Liver (tissue), 9 donors: ENCODE measurements around the gene CASP9. TPM values are rescaled to one million over a fixed set of nuclear protein-coding genes. Genes with fewer than 3 reads are reported as not detected.

Source experiments
- DNase-seq: peaks from one replicate; pipeline ENCODE4 v3.0.0-alpha.2; 2017; ENCODE audit warnings: low spot score
- H3K27ac ChIP-seq, 2 donors: one replicate each; pipeline ENCODE4 v1.7.0; 2013; ENCODE audit warnings: inconsistent platforms in 2 of 2, low read length in 2 of 2, control low read depth in 1 of 2, low read depth in 1 of 2, mild to moderate bottlenecking in 1 of 2
- H3K27me3 ChIP-seq, 4 donors: one replicate each; pipeline versions ENCODE4 v1.6.1 to v1.7.0; 2013; ENCODE audit warnings: low read length in 3 of 4, inconsistent platforms in 1 of 4, mild to moderate bottlenecking in 1 of 4, moderate library complexity in 1 of 4; ENCODE audit not compliant: control insufficient read depth in 4 of 4, insufficient read depth in 4 of 4
- H3K36me3 ChIP-seq, 4 donors: one replicate each; pipeline versions ENCODE4 v1.6.1 to v1.7.0; 2013; ENCODE audit warnings: low read length in 3 of 4, mild to moderate bottlenecking in 3 of 4, low read depth in 1 of 4, moderate library complexity in 1 of 4; ENCODE audit not compliant: control insufficient read depth in 4 of 4, insufficient read depth in 3 of 4
- H3K4me1 ChIP-seq, 4 donors: one replicate each; pipeline versions ENCODE4 v1.6.1 to v1.7.0; 2013; ENCODE audit warnings: low read length in 3 of 4, mild to moderate bottlenecking in 3 of 4, moderate library complexity in 1 of 4; ENCODE audit not compliant: control insufficient read depth in 4 of 4, insufficient read depth in 4 of 4
- H3K4me3 ChIP-seq, 3 donors: one replicate each; pipeline versions ENCODE4 v1.6.1 to v1.7.0; 2013; ENCODE audit warnings: low read length in 3 of 3, control low read depth in 1 of 3, low read depth in 1 of 3, mild to moderate bottlenecking in 1 of 3
- H3K9ac ChIP-seq, 2 donors: one replicate each; pipeline ENCODE4 v1.7.0; 2013; ENCODE audit warnings: low read length in 2 of 2, mild to moderate bottlenecking in 2 of 2, moderate library complexity in 2 of 2, control low read depth in 1 of 2, low read depth in 1 of 2
- H3K9me3 ChIP-seq, 4 donors: one replicate each; pipeline versions ENCODE4 v1.6.1 to v1.7.0; 2013; ENCODE audit warnings: low read length in 3 of 4; ENCODE audit not compliant: control insufficient read depth in 4 of 4
- CTCF ChIP-seq: fragments of 150-350 bp; IDR thresholded peaks from 2 replicates; pipeline ENCODE4 v1.5.1; 2017; ENCODE audit warnings: improper control_type of control experiment, low read depth, low read length; ENCODE audit not compliant: missing input control
- EGR1 ChIP-seq, 2 donors: IDR thresholded peaks; 2 replicates each; pipeline ENCODE4 v1.6.1; 2016 to 2018; ENCODE audit warnings: antibody characterized with exemption in 2 of 2, low read depth in 2 of 2
- FOXA1 ChIP-seq: IDR thresholded peaks from 2 replicates; pipeline ENCODE4 v1.6.1; 2016; ENCODE audit warnings: antibody characterized with exemption
- FOXA2 ChIP-seq: IDR thresholded peaks from 2 replicates; pipeline ENCODE4 v1.6.1; 2016; ENCODE audit warnings: antibody characterized with exemption
- GABPA ChIP-seq, 2 donors: IDR thresholded peaks in 1 of 2; conservative IDR thresholded peaks in 1 of 2; 2 replicates each; pipeline ENCODE4 v1.6.1; 2016; ENCODE audit warnings: antibody characterized with exemption in 2 of 2, mild to moderate bottlenecking in 1 of 2, moderate library complexity in 1 of 2
- HNF4A ChIP-seq, 2 donors: conservative IDR thresholded peaks; 2 replicates each; pipeline ENCODE4 v1.6.1; 2016; ENCODE audit warnings: antibody characterized with exemption in 2 of 2, mild to moderate bottlenecking in 2 of 2
- HNF4G ChIP-seq: IDR thresholded peaks from 2 replicates; pipeline ENCODE4 v1.6.1; 2016; ENCODE audit warnings: antibody characterized with exemption
- JUND ChIP-seq, 2 donors: IDR thresholded peaks; 2 replicates each; pipeline ENCODE4 v1.6.1; 2016; ENCODE audit warnings: antibody characterized with exemption in 2 of 2
- NR2F2 ChIP-seq: IDR thresholded peaks from 2 replicates; pipeline ENCODE4 v1.6.1; 2016; ENCODE audit warnings: antibody characterized with exemption
- RAD21 ChIP-seq, 2 donors: IDR thresholded peaks; 2 replicates each; pipeline ENCODE4 v1.6.1; 2016; ENCODE audit warnings: antibody characterized with exemption in 2 of 2, mild to moderate bottlenecking in 2 of 2
- RXRA ChIP-seq, 2 donors: IDR thresholded peaks; 2 replicates each; pipeline ENCODE4 v1.6.1; 2017 to 2018; ENCODE audit warnings: antibody characterized with exemption in 2 of 2, mild to moderate bottlenecking in 1 of 2
- SP1 ChIP-seq: IDR thresholded peaks from 2 replicates; pipeline ENCODE4 v1.6.1; 2018; ENCODE audit warnings: antibody characterized with exemption, mild to moderate bottlenecking
- TAF1 ChIP-seq: conservative IDR thresholded peaks from 2 replicates; pipeline ENCODE4 v1.6.1; 2016; ENCODE audit warnings: antibody characterized with exemption, mild to moderate bottlenecking
- YY1 ChIP-seq: IDR thresholded peaks from 2 replicates; pipeline ENCODE4 v1.6.1; 2016; ENCODE audit warnings: antibody characterized with exemption, mild to moderate bottlenecking
- WGBS: extraction: QIAGEN DNeasy Blood & Tissue Kit; methylation state at CpG from one replicate; pipeline ENCODE4 v1.1.7; 2013; 5-methylcytosine and 5-hydroxymethylcytosine counted together
- polyA plus RNA-seq, 2 donors: library from polyadenylated mRNA; stranded (reverse) in 1 of 2; unstranded in 1 of 2; fragments of 200-250 nt in 1 of 2; fragments of >200 nt in 1 of 2; fragmentation: Nextera tagmentation in 1 of 2; extraction: Ambion mirVana in 1 of 2; gene quantifications; one replicate each; pipeline versions ENCODE4 v1.2.1 to v1.2.3, GENCODE V29; 2013 to 2015
- total RNA-seq, 2 donors: library from RNA; depleted of rRNA; stranded (reverse); fragments of >200 nt; gene quantifications; one replicate each; pipeline ENCODE4 v1.2.3, GENCODE V29; 2014
- TF ChIP-seq, protein P1 (sequence below): IDR thresholded peaks from 2 replicates; pipeline ENCODE4 v1.6.1; 2016; ENCODE audit warnings: antibody characterized with exemption
- TF ChIP-seq, protein P2 (sequence below): IDR thresholded peaks from 2 replicates; pipeline ENCODE4 v1.6.1; 2016; ENCODE audit warnings: antibody characterized with exemption
- TF ChIP-seq, protein P3 (sequence below): IDR thresholded peaks from 2 replicates; pipeline ENCODE4 v1.6.1; 2016; ENCODE audit warnings: antibody characterized with exemption
- TF ChIP-seq, protein P4 (sequence below): IDR thresholded peaks from 2 replicates; pipeline ENCODE4 v1.6.1; 2016; ENCODE audit warnings: antibody characterized with exemption, mild to moderate bottlenecking
- donor health status: healthy.
- donor health status: healthy.
- donor health status: healthy.
- donor health status: healthy.
- donor health status: healthy.

Gene CASP9
- total and polyA plus RNA-seq, 4 donors, result 2.8 to 5.8 (median 4.3) TPM

DNA sequence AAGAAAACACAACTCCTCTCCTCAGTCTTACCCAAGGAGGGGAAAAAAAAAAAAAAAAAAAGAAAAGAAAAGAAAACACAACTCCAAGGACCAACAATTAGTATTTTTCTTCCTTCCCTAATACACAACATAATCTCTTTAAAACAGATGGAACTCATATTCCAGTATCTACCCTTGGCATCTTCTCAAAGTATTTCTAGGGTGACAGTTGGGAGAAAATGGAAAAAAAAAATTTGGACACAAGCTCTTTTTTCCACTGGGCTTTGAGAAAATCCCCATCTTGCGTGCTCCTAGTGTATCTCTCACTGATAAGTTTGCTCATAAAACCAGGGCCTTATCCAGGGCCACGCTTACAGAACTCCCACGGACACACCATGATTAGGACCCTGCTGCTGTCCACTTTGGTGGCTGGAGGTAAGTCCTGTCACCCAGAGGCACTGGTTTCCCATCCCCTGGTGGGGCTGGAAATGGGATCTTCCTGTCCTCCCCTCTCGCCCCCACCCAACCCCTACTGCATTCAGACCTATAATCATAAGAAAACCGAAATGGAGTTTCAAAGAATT, 48.2 kb downstream of the CASP9 start, which contains the start of gene CELA2B:
Gene CELA2B (plus strand): TSS at position 353 of the 563 bp plus-strand sequence. CDS start 22 bp downstream, at position 375.
- no peak for DNase-seq
- no peak for TF ChIP-seq EGR1 (IDR thresholded peaks at IDR 0.05; ENCODE audit: low read depth in 2 of 2)
- TF ChIP-seq SP1, result no peak
- TF ChIP-seq HNF4G, result no peak
- TF ChIP-seq, protein P1, sequence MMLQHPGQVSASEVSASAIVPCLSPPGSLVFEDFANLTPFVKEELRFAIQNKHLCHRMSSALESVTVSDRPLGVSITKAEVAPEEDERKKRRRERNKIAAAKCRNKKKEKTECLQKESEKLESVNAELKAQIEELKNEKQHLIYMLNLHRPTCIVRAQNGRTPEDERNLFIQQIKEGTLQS, result no peak
- TF ChIP-seq HNF4A (conservative IDR thresholded peaks at IDR 0.05), result no peak
- no peak for TF ChIP-seq FOXA1
- no peak for TF ChIP-seq RXRA (IDR thresholded peaks at IDR 0.05)
- no peak for TF ChIP-seq RAD21 (IDR thresholded peaks at IDR 0.05)
- no peak for TF ChIP-seq CTCF
- no peak for TF ChIP-seq NR2F2
- no peak for TF ChIP-seq TAF1
- TF ChIP-seq, protein P2, sequence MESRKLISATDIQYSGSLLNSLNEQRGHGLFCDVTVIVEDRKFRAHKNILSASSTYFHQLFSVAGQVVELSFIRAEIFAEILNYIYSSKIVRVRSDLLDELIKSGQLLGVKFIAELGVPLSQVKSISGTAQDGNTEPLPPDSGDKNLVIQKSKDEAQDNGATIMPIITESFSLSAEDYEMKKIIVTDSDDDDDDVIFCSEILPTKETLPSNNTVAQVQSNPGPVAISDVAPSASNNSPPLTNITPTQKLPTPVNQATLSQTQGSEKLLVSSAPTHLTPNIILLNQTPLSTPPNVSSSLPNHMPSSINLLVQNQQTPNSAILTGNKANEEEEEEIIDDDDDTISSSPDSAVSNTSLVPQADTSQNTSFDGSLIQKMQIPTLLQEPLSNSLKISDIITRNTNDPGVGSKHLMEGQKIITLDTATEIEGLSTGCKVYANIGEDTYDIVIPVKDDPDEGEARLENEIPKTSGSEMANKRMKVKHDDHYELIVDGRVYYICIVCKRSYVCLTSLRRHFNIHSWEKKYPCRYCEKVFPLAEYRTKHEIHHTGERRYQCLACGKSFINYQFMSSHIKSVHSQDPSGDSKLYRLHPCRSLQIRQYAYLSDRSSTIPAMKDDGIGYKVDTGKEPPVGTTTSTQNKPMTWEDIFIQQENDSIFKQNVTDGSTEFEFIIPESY, result no peak
- Histone ChIP-seq H3K9me3 (no peaks in the 10 kb centered on the region), H3K9ac (no peak within 1 kb of the TSS), H3K36me3 (no peaks in the 10 kb centered on the region), H3K4me1 (no peaks in the 10 kb centered on the region), H3K27me3 (no peaks in the 10 kb centered on the region), H3K27ac (no peak within 1 kb of the TSS), H3K4me3 (no peak within 1 kb of the TSS)
- 93% methylated on average over 5 of the region's 5 CpGs for WGBS

DNA sequence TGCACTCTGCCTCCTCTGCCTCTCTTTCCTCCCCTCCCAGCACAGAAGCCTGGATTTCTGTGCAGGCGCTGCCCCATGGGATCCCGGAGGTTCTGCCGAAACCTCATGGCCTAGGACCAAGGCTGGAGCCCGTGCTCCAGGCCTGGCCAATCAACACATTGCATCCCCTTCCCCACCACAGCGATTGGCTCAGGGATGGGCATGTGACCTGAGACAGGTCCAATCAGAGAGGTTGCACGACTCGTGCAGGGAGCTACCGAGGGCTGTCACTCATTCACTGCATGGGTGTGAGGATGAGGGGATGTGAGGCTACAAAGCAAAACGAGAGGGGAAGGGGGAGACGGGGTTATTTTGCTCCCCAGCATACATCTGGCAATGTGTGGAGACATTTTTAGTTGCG, 51.4 kb downstream of the CASP9 start:
- 88% methylated on average over 11 of the region's 11 CpGs for WGBS
- no peak overlapping the region for H3K9ac ChIP-seq
- H3K4me3 ChIP-seq, result no peak overlapping the region
- H3K27ac ChIP-seq, result no peak overlapping the region
- H3K9me3 ChIP-seq, result no peaks in the 10 kb centered on the region
- DNase-seq, result no peak
- no peaks in the 10 kb centered on the region for H3K27me3 ChIP-seq
- no peaks in the 10 kb centered on the region for H3K4me1 ChIP-seq
- H3K36me3 ChIP-seq, result no peaks in the 10 kb centered on the region
- TF ChIP-seq YY1, result no peak
- TF ChIP-seq, protein P3, sequence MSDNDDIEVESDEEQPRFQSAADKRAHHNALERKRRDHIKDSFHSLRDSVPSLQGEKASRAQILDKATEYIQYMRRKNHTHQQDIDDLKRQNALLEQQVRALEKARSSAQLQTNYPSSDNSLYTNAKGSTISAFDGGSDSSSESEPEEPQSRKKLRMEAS, result no peak
- TF ChIP-seq FOXA2, result no peak
- no peak for TF ChIP-seq EGR1 (IDR thresholded peaks at IDR 0.05; ENCODE audit: low read depth in 2 of 2)
- TF ChIP-seq, protein P1, result no peak
- no peak for TF ChIP-seq JUND (IDR thresholded peaks at IDR 0.05)
- TF ChIP-seq TAF1, result no peak
- TF ChIP-seq, protein P2, result no peak
- no peak for TF ChIP-seq CTCF
- TF ChIP-seq NR2F2, result no peak
- TF ChIP-seq GABPA (IDR thresholded peaks at IDR 0.05 in 1 of 2, conservative IDR thresholded peaks at IDR 0.05 in 1 of 2), result no peak
- TF ChIP-seq, protein P4, sequence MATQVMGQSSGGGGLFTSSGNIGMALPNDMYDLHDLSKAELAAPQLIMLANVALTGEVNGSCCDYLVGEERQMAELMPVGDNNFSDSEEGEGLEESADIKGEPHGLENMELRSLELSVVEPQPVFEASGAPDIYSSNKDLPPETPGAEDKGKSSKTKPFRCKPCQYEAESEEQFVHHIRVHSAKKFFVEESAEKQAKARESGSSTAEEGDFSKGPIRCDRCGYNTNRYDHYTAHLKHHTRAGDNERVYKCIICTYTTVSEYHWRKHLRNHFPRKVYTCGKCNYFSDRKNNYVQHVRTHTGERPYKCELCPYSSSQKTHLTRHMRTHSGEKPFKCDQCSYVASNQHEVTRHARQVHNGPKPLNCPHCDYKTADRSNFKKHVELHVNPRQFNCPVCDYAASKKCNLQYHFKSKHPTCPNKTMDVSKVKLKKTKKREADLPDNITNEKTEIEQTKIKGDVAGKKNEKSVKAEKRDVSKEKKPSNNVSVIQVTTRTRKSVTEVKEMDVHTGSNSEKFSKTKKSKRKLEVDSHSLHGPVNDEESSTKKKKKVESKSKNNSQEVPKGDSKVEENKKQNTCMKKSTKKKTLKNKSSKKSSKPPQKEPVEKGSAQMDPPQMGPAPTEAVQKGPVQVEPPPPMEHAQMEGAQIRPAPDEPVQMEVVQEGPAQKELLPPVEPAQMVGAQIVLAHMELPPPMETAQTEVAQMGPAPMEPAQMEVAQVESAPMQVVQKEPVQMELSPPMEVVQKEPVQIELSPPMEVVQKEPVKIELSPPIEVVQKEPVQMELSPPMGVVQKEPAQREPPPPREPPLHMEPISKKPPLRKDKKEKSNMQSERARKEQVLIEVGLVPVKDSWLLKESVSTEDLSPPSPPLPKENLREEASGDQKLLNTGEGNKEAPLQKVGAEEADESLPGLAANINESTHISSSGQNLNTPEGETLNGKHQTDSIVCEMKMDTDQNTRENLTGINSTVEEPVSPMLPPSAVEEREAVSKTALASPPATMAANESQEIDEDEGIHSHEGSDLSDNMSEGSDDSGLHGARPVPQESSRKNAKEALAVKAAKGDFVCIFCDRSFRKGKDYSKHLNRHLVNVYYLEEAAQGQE, result no peak
- TF ChIP-seq HNF4A (conservative IDR thresholded peaks at IDR 0.05), result no peak
- TF ChIP-seq FOXA1, result no peak
- TF ChIP-seq RAD21 (IDR thresholded peaks at IDR 0.05), result no peak
- TF ChIP-seq HNF4G, result no peak
- no peak for TF ChIP-seq SP1
- TF ChIP-seq RXRA (IDR thresholded peaks at IDR 0.05), result no peak
